OCI-LY1 (cell line): ENCODE data around the gene ZNF598.

ENCODE experiments used
- H2AFZ ChIP-seq: fragments of 200-600 bp; sonication (generic), shearing (Covaris generic); 2 replicates; pipeline ENCODE4 v1.6.0; 2014; ENCODE audit warnings: antibody characterized with exemption, mild to moderate bottlenecking, low read length
- H3F3A ChIP-seq: fragments of 200-600 bp; sonication (generic), shearing (Covaris generic); 2 replicates; pipeline ENCODE4 v1.6.0; 2014; ENCODE audit warnings: mild to moderate bottlenecking, antibody characterized with exemption, low read length, moderate library complexity; ENCODE audit not compliant: insufficient read depth
- H3K27ac ChIP-seq: fragments of 200-600 bp; sonication (generic); 2 replicates; pipeline ENCODE4 v1.5.1; 2014; ENCODE audit warnings: low read length, mixed run types, mild to moderate bottlenecking, low read depth; ENCODE audit not compliant: poor library complexity, severe bottlenecking
- H3K27me3 ChIP-seq: fragments of 200-600 bp; sonication (generic); 2 replicates; pipeline ENCODE4 v1.6.0; 2014; ENCODE audit warnings: antibody characterized with exemption, mild to moderate bottlenecking, low read length, moderate library complexity; ENCODE audit not compliant: insufficient read depth
- H3K36me3 ChIP-seq: fragments of 200-600 bp; sonication (generic); 2 replicates; pipeline ENCODE4 v1.6.1; 2014; ENCODE audit warnings: mild to moderate bottlenecking, antibody characterized with exemption, low read length, moderate library complexity, mixed read lengths; ENCODE audit not compliant: insufficient read depth
- H3K4me1 ChIP-seq: fragments of 200-600 bp; sonication (generic); 2 replicates; pipeline ENCODE4 v1.5.1; 2014; ENCODE audit warnings: mild to moderate bottlenecking, low read length, moderate library complexity; ENCODE audit not compliant: insufficient read depth, severe bottlenecking
- H3K4me2 ChIP-seq: fragments of 200-600 bp; sonication (generic), shearing (Covaris generic); 2 replicates; pipeline ENCODE4 v1.6.1; 2014; ENCODE audit warnings: low read length
- H3K4me3 ChIP-seq: fragments of 200-600 bp; sonication (generic); 2 replicates; pipeline ENCODE4 v1.5.1; 2014; ENCODE audit warnings: low read length, low read depth, mild to moderate bottlenecking, mixed read lengths; ENCODE audit not compliant: poor library complexity, severe bottlenecking
- H3K79me2 ChIP-seq: fragments of 200-600 bp; shearing (Covaris generic); 2 replicates; pipeline ENCODE4 v1.6.1; 2016; ENCODE audit warnings: mixed run types, low read length, mixed read lengths; ENCODE audit not compliant: insufficient read depth
- H3K9ac ChIP-seq: fragments of 200-600 bp; sonication (generic), shearing (Covaris generic); 2 replicates; pipeline ENCODE4 v1.6.1; 2014; ENCODE audit warnings: mild to moderate bottlenecking, low read length, mixed read lengths
- H3K9me2 ChIP-seq: fragments of 200-600 bp; sonication (generic), shearing (Covaris generic); 2 replicates; pipeline ENCODE4 v1.6.1; 2014; ENCODE audit warnings: low read depth, mild to moderate bottlenecking, low read length, mixed read lengths
- H3K9me3 ChIP-seq: fragments of 200-600 bp; shearing (Covaris generic); 2 replicates; pipeline ENCODE4 v1.6.1; 2014; ENCODE audit warnings: low read length, mixed read lengths
- H4K20me1 ChIP-seq: fragments of 200-600 bp; sonication (generic), shearing (Covaris generic); 2 replicates; pipeline ENCODE4 v1.6.0; 2016; ENCODE audit warnings: mild to moderate bottlenecking, low read length; ENCODE audit not compliant: insufficient read depth
- EZH2 ChIP-seq: fragments of 200-600 bp; sonication (generic), shearing (Covaris generic); IDR thresholded peaks from 2 replicates; pipeline ENCODE4 v1.8.0; 2017; ENCODE audit warnings: borderline replicate concordance, mixed run types, mild to moderate bottlenecking, antibody characterized with exemption, low read length, moderate library complexity, mixed read lengths
- TF ChIP-seq, protein P1 (sequence below): fragments of 200-600 bp; sonication (generic), shearing (Covaris generic); IDR thresholded peaks from 2 replicates; pipeline ENCODE4 v1.5.1; 2017; ENCODE audit warnings: mild to moderate bottlenecking, antibody characterized with exemption, low read length, moderate library complexity, mixed read lengths

The ZNF598 gene

DNA sequence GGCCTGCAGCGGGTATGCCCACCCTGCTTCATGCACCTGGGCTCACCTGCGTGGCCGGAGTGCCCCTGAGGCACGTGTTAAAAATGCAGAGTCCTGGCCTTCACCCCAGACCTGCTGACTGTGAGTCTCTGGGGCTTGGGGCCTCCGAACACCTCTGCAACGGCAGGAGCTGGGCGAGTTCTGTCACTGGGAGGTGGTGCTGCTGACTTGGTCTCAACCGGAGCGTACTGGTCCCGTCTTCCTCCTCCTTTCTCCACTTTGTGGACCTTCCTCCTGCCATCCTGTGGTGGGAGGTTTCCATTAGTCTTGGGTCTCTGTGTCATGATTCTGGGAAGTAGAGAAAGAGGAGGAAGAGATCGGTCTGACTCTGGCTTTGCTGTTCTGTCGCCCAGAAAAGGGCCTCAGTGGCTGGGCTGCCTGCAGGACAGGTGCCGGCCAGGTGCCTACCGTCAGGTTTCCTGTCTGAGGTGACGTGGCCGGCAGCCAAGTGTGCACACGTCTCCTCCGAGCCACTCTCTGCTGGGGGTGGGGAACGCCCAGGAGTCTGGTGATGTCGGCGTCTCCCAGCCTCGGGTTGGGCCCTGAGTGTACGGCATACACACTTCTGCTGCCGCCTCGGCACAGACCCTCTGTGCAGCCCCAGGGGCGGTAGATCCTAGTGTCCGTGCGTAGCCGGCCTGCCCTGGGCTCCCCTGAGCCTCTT, 45.1 kb upstream of the ZNF598 start:
- H3K4me1 ChIP-seq = peaks cover 26% of the 10 kb centered on the region
- TF ChIP-seq, protein P1, sequence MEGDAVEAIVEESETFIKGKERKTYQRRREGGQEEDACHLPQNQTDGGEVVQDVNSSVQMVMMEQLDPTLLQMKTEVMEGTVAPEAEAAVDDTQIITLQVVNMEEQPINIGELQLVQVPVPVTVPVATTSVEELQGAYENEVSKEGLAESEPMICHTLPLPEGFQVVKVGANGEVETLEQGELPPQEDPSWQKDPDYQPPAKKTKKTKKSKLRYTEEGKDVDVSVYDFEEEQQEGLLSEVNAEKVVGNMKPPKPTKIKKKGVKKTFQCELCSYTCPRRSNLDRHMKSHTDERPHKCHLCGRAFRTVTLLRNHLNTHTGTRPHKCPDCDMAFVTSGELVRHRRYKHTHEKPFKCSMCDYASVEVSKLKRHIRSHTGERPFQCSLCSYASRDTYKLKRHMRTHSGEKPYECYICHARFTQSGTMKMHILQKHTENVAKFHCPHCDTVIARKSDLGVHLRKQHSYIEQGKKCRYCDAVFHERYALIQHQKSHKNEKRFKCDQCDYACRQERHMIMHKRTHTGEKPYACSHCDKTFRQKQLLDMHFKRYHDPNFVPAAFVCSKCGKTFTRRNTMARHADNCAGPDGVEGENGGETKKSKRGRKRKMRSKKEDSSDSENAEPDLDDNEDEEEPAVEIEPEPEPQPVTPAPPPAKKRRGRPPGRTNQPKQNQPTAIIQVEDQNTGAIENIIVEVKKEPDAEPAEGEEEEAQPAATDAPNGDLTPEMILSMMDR = no peak
- no peak for TF ChIP-seq EZH2
- H4K20me1 ChIP-seq = no peaks in the 10 kb centered on the region
- peak overlapping the region; percentile 41 for H3K27ac ChIP-seq
- H3K9me2 ChIP-seq = no peaks in the 10 kb centered on the region
- no peak overlapping the region for H3K4me3 ChIP-seq
- no peak overlapping the region for H3K9ac ChIP-seq
- H3F3A ChIP-seq = no peaks in the 10 kb centered on the region
- H3K4me2 ChIP-seq = no peak overlapping the region
- H3K9me3 ChIP-seq = no peaks in the 10 kb centered on the region
- no peaks in the 10 kb centered on the region for H3K27me3 ChIP-seq
- H2AFZ ChIP-seq = no peak overlapping the region
- H3K79me2 ChIP-seq = no peaks in the 10 kb centered on the region
- peaks cover 34% of the 10 kb centered on the region; the same call in 1 of the 2 replicates for H3K36me3 ChIP-seq

DNA sequence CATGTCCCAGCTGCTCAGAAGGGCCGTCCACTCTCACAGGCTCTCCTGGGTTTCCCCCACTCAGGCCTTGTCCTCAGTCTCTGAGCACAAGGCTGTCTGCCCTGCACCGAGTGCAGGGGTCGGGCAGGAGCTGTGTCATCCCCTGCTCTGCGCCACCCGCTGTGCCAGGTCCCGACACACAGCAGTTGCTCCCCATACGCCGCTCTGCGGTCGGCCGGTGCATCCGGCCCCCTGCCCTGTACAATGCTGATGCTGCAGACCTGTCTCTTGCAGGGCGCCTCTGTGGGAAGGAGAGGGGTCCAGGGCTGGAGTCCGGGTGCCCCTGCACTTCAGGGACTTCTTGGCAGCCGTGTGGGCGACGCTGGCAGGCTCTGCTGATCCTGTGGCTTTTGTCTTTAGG, 44.3 kb upstream of the ZNF598 start:
- Histone ChIP-seq H3K9me2 (no peaks in the 10 kb centered on the region), H3K36me3 (peaks cover 34% of the 10 kb centered on the region; the same call in 1 of the 2 replicates), H3K27me3 (no peaks in the 10 kb centered on the region), H3K9ac (no peak overlapping the region), H3K4me3 (no peak overlapping the region), H3K9me3 (no peaks in the 10 kb centered on the region), H2AFZ (no peak overlapping the region), H4K20me1 (no peaks in the 10 kb centered on the region), H3K27ac (no peak overlapping the region), H3F3A (no peaks in the 10 kb centered on the region), H3K4me2 (no peak overlapping the region), H3K4me1 (peaks cover 26% of the 10 kb centered on the region), H3K79me2 (no peaks in the 10 kb centered on the region)
- TF ChIP-seq EZH2 = no peak
- TF ChIP-seq, protein P1 = no peak

DNA sequence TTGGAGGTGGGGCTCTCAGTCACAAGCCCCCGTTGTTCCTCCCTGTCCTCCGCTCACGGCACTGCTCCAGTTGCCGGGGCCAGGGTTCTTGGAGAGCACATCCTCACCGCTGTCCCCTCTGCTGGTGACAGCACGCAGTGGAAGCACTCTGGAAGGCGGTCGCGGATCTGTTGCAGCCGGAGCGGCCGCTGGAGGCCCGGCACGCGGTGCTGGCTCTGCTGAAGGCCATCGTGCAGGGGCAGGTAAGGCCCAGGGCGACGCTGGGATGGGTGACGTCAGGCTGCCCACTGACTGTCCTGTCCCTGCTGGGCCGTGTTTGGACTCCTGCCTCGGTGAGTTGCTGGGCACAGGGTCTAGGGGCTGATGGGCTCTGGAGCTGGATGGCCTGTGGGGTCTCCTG, 43.6 kb upstream of the ZNF598 start:
- Histone ChIP-seq H4K20me1 (no peaks in the 10 kb centered on the region), H2AFZ (no peak overlapping the region), H3K4me1 (peaks cover 26% of the 10 kb centered on the region), H3K79me2 (no peaks in the 10 kb centered on the region), H3K4me2 (no peak overlapping the region), H3K27ac (no peak overlapping the region), H3F3A (no peaks in the 10 kb centered on the region), H3K9me2 (no peaks in the 10 kb centered on the region), H3K9ac (no peak overlapping the region), H3K27me3 (no peaks in the 10 kb centered on the region), H3K36me3 (peaks cover 34% of the 10 kb centered on the region; the same call in 1 of the 2 replicates), H3K4me3 (no peak overlapping the region), H3K9me3 (no peaks in the 10 kb centered on the region)
- TF ChIP-seq EZH2 = no peak
- TF ChIP-seq, protein P1 = no peak
